ENCODE data around the gene CASZ1. TPM values are rescaled to one million over a fixed set of nuclear protein-coding genes. Genes with fewer than 3 reads are reported as not detected.
A peak's percentile ranks its signal among the peaks of the same experiment; 100 is the strongest.

Gene CASZ1
- total RNA-seq, 2 donors from 2014 or later = 45.0 to 56.0 TPM

DNA sequence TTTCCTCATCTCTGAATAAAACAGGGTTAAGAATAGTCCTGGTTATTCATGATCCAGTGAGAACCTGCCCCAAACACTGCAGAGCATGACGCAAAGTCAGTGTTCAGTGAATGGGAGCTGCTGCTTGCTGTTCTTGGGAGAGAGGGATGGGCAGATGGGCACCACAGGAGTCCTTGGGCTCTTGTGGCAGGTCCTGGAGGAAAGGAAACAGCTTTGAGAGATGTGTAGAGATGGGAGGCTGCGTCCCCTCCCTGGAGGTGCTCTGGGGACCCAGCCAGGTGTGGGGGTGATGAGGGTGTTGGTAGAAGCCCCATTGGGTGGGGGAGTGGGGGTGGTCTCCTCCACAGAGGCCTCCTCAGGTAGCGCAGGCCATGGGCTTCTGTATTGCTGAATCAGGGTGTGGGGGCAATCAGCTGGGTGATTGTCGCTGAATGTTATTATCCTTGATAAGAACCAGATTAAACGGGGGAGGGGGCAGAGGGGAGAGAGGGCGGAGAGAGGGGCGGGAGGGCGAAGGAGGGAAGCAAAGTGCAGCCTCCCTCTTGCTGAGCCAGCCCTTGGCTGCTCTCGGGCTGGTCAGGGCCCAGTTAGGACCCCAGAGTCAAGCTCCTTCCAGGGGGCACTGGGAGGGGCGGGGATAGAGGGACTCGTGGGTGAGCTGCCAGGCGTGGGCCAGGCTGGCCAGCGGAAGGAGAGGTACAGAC, 22.9 kb upstream of the CASZ1 start:
- no peaks in the 10 kb centered on the region for H3K27me3 ChIP-seq
- intact Hi-C loops (cut with DNase I) = no loop called here
- no peak overlapping the region for H3K27ac ChIP-seq
- H3K4me1 ChIP-seq = peaks cover 16% of the 10 kb centered on the region
- H3K9ac ChIP-seq (ENCODE audit: low read depth in 2 of 2, low read length in 2 of 2) = peak overlapping the region in 1 of 2 donors; percentile 56
- no peak for TF ChIP-seq CTCF (IDR thresholded peaks at IDR 0.05)
- DNase-seq = no peak
- no peaks in the 10 kb centered on the region for H3K9me3 ChIP-seq
- H3K4me3 ChIP-seq = no peak overlapping the region
- H3K36me3 ChIP-seq = no peaks in the 10 kb centered on the region

- TF ChIP-seq CTCF (IDR thresholded peaks at IDR 0.05) = no peak
- no peaks in the 10 kb centered on the region for H3K9me3 ChIP-seq
- DNase-seq = peak; percentile 67
- H3K27me3 ChIP-seq = no peaks in the 10 kb centered on the region
- H3K4me3 ChIP-seq = no peak overlapping the region
- peak overlapping the region in 1 of 2 donors; percentile 56 for H3K9ac ChIP-seq (ENCODE audit: low read depth in 2 of 2, low read length in 2 of 2)
- H3K36me3 ChIP-seq = no peaks in the 10 kb centered on the region
- peaks cover 16% of the 10 kb centered on the region for H3K4me1 ChIP-seq
- H3K27ac ChIP-seq = no peak overlapping the region
- intact Hi-C loops (cut with DNase I) = no loop called here
Measured at GRCh38 chr1:10818262-10819197, 22.1 kb upstream of the CASZ1 start.

DNA sequence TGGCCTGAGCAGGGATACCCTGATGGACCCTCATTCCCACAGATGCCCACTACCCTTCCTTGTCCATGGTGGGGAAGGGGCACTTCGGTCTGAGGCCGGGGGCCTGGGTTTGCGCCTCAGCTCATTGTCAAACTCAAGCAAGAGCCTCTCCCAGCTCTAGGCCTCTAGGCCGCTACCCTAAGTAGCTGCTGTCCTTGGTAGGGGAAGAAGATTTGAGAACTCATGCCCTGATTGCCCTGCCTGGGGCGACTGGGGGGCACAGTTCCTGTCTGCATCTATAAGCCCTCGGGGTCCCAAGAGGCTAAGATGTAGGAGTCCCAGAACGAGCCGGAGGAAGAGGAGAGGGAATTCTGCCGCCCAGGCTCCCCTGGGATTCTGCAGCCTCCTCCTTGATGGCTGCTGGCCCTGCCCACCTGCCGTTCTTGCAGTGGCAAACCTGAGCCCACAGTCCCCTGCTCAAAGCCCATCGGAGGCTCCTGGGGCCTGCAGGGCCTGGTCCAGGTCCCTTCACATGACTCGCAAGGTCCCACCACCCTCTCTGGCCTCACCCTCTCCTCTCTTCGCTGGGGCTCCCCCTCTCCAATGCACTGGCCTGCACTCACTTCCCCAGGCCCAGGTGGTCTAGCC, 20.4 kb upstream of the CASZ1 start:
- Histone ChIP-seq H3K27ac (no peak overlapping the region), H3K4me1 (peaks cover 16% of the 10 kb centered on the region), H3K4me3 (no peak overlapping the region), H3K36me3 (no peaks in the 10 kb centered on the region), H3K27me3 (no peaks in the 10 kb centered on the region), H3K9me3 (no peaks in the 10 kb centered on the region), H3K9ac (ENCODE audit: low read depth in 2 of 2, low read length in 2 of 2) (no peak overlapping the region)
- no peak for TF ChIP-seq CTCF (IDR thresholded peaks at IDR 0.05)
- intact Hi-C loops (cut with DNase I) = no loop called here
- DNase-seq = no peak

DNA sequence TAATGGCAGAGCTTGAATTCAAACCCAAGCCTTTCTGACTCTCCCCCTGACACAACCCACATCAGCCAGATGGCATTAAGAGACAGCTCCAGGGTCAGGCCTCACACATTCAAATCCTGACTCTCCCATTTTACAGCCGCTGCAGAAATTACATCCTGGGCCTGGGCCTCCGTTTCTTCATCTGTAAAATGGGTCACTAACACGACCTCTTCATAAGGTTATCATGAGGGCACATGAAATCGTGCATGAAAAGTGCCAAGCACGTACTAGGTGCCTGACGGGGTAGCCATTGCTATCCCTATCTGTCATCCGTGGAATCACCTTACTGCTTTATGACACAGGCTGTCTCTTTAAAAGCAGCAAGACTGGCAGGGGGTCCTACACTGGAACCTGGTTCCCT, 19.8 kb upstream of the CASZ1 start:
- H3K27ac ChIP-seq = no peak overlapping the region
- no peaks in the 10 kb centered on the region for H3K27me3 ChIP-seq
- peak overlapping the region in 1 of 2 donors; percentile 74 for H3K9ac ChIP-seq (ENCODE audit: low read depth in 2 of 2, low read length in 2 of 2)
- H3K4me3 ChIP-seq = no peak overlapping the region
- no peaks in the 10 kb centered on the region for H3K9me3 ChIP-seq
- H3K36me3 ChIP-seq = no peaks in the 10 kb centered on the region
- peaks cover 16% of the 10 kb centered on the region for H3K4me1 ChIP-seq
- no peak for TF ChIP-seq CTCF (IDR thresholded peaks at IDR 0.05)
- intact Hi-C loops (cut with DNase I) = no loop called here
- DNase-seq = no peak

DNA sequence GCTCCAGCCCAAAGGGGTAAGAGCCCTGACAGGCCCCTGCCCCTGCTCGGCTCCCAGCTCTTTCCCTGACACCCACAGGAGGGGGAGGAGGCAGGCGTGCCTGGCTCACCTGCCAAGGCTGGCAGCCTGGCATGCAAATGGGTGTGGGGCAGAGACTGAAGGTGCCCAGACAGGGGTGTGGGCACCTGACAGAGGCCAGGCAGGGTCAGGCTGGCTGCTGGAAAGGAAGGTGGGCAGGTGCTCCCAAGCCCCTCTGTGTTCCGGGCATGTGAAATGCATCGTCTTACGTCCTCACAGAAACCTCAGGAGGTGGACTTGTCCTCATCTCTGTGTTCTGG, 19.4 kb upstream of the CASZ1 start:
- Histone ChIP-seq H3K36me3 (no peaks in the 10 kb centered on the region), H3K9me3 (no peaks in the 10 kb centered on the region), H3K4me1 (peaks cover 16% of the 10 kb centered on the region), H3K4me3 (no peak overlapping the region), H3K27me3 (no peaks in the 10 kb centered on the region), H3K9ac (ENCODE audit: low read depth in 2 of 2, low read length in 2 of 2) (peak overlapping the region in 1 of 2 donors; percentile 74), H3K27ac (peak overlapping the region; percentile 47)
- no peak for TF ChIP-seq CTCF (IDR thresholded peaks at IDR 0.05)
- intact Hi-C loops (cut with DNase I) = no loop called here
- DNase-seq = peak; percentile 60

All from colonic mucosa (tissue), 4 donors.